Measurements from ENCODE around the gene C12orf54.
"Not testable (repeated sequence)": the region's sequence is repeated elsewhere in the genome, so short reads cannot be mapped to it uniquely, and the experiment has no call there.

C12orf54 gene

DNA sequence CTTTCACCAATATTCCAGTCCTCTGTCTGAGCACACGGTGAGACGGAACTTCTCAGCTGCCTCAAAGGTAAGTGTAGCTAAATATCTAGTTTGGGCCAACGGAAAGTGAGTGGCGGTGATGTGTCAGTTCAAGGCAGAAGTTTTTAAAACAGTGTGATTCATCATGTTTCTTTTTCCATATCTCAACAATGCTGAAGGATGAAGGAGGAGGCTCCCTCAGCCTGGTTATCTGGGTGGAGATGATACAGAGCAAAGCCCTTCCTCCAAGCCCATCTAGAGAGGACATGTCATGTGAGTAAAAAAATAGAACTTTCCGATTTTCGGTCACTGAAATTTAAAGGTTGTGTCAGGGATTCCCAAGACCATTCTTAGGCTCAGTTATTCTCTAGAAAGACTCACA, 23.0 kb upstream of the C12orf54 start:
- Histone ChIP-seq H3K9me3 (ENCODE audit: insufficient read depth, low read length, severe bottlenecking) (no peaks in the 10 kb centered on the region), H3K27ac (ENCODE audit: low read length) (no peak overlapping the region), H3K4me1 (ENCODE audit: insufficient read depth, low read length) (no peaks in the 10 kb centered on the region), H3K79me2 (ENCODE audit: insufficient read depth, low read length) (no peaks in the 10 kb centered on the region), H3K27me3 (ENCODE audit: insufficient read depth, low read length, poor library complexity) (peaks cover 11% of the 10 kb centered on the region), H3K36me3 (ENCODE audit: insufficient read depth, low read length) (no peaks in the 10 kb centered on the region), H3K4me2 (ENCODE audit: insufficient read depth, low read length) (no peak overlapping the region), H2AFZ (ENCODE audit: low read depth, low read length) (no peak overlapping the region), H3K9ac (ENCODE audit: low read depth, low read length) (no peak overlapping the region), H4K20me1 (ENCODE audit: insufficient read depth, low read length) (no peaks in the 10 kb centered on the region), H3K4me3 (ENCODE audit: low read depth in 1 of 2, low read length in 2 of 2) (no peak overlapping the region)
- ATAC-seq (ENCODE audit: insufficient read depth, low read depth) (no peak), DNase-seq (no peak)
- no peak for TF ChIP-seq EZH2 (IDR thresholded peaks at IDR 0.05; ENCODE audit: borderline replicate concordance, low read depth, low read length, severe bottlenecking)
- TF ChIP-seq, protein P1, sequence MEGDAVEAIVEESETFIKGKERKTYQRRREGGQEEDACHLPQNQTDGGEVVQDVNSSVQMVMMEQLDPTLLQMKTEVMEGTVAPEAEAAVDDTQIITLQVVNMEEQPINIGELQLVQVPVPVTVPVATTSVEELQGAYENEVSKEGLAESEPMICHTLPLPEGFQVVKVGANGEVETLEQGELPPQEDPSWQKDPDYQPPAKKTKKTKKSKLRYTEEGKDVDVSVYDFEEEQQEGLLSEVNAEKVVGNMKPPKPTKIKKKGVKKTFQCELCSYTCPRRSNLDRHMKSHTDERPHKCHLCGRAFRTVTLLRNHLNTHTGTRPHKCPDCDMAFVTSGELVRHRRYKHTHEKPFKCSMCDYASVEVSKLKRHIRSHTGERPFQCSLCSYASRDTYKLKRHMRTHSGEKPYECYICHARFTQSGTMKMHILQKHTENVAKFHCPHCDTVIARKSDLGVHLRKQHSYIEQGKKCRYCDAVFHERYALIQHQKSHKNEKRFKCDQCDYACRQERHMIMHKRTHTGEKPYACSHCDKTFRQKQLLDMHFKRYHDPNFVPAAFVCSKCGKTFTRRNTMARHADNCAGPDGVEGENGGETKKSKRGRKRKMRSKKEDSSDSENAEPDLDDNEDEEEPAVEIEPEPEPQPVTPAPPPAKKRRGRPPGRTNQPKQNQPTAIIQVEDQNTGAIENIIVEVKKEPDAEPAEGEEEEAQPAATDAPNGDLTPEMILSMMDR (IDR thresholded peaks at IDR 0.05; ENCODE audit: borderline replicate concordance, extremely low read depth, low read length, poor library complexity, severe bottlenecking): no peak

DNA sequence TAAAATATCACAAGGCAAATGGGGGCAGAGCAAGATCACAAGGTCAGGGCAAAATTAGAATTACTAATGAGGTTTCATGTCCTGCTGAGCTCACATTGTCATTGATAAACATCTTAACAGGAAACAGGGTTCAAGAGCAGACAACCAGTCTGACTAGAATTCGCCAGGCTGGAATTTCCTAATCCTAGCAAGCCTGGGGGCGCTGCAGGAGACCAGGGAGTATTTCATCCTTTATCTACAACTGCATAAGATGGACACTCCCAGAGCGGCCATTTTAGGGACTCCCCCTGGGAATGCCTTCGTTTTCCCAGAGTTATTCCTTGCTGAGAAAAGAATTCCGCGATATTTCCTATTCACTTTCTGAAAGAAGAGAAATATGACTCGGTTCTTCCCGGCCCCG, 13.3 kb upstream of the C12orf54 start:
- not testable (repeated sequence) for H3K4me2 ChIP-seq (ENCODE audit: insufficient read depth, low read length); H3K4me3 ChIP-seq (ENCODE audit: low read depth in 1 of 2, low read length in 2 of 2); DNase-seq; H3K36me3 ChIP-seq (ENCODE audit: insufficient read depth, low read length); H4K20me1 ChIP-seq (ENCODE audit: insufficient read depth, low read length); H2AFZ ChIP-seq (ENCODE audit: low read depth, low read length); H3K9ac ChIP-seq (ENCODE audit: low read depth, low read length); H3K27me3 ChIP-seq (ENCODE audit: insufficient read depth, low read length, poor library complexity); H3K27ac ChIP-seq (ENCODE audit: low read length); H3K79me2 ChIP-seq (ENCODE audit: insufficient read depth, low read length); ATAC-seq (ENCODE audit: insufficient read depth, low read depth); H3K9me3 ChIP-seq (ENCODE audit: insufficient read depth, low read length, severe bottlenecking); H3K4me1 ChIP-seq (ENCODE audit: insufficient read depth, low read length)

DNA sequence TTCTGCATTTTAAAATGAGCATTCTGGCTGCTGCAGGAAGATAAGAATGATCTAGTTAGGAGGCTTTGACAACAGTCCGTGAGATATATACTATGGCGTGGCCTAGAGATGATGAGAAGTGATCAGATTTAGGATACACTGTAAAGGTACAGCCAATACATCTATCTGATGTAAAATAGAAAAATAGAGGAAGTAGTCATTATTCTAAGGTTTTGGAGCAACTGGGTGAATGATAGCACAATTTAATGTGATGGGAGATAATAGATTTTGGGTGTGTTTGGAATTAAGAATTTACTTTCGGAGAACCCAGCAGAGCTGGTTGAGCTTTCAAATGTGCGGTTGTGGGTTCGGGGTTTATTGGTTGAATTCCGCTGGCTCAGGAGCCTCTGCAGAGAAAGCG, 10.0 kb upstream of the C12orf54 start, which contains the start of gene ANP32D:
TSS of gene ANP32D (plus strand) at position 301 of the 400 bp plus-strand sequence. CDS start 106 bp downstream, outside the sequence.
- Histone ChIP-seq H3K4me3 (ENCODE audit: low read depth in 1 of 2, low read length in 2 of 2) (no peak within 1 kb of the TSS), H3K4me2 (ENCODE audit: insufficient read depth, low read length) (no peak within 1 kb of the TSS), H3K36me3 (ENCODE audit: insufficient read depth, low read length) (no peaks in the 10 kb centered on the region), H3K79me2 (ENCODE audit: insufficient read depth, low read length) (no peaks in the 10 kb centered on the region), H3K9me3 (ENCODE audit: insufficient read depth, low read length, severe bottlenecking) (peaks cover 8% of the 10 kb centered on the region), H3K9ac (ENCODE audit: low read depth, low read length) (no peak within 1 kb of the TSS), H3K27ac (ENCODE audit: low read length) (no peak within 1 kb of the TSS), H3K27me3 (ENCODE audit: insufficient read depth, low read length, poor library complexity) (no peaks in the 10 kb centered on the region), H3K4me1 (ENCODE audit: insufficient read depth, low read length) (no peaks in the 10 kb centered on the region), H4K20me1 (ENCODE audit: insufficient read depth, low read length) (no peaks in the 10 kb centered on the region), H2AFZ (ENCODE audit: low read depth, low read length) (no peak within 1 kb of the TSS)
- TF ChIP-seq, protein P1 (IDR thresholded peaks at IDR 0.05; ENCODE audit: borderline replicate concordance, extremely low read depth, low read length, poor library complexity, severe bottlenecking): no peak
- TF ChIP-seq EZH2 (IDR thresholded peaks at IDR 0.05; ENCODE audit: borderline replicate concordance, low read depth, low read length, severe bottlenecking): no peak
- ATAC-seq (ENCODE audit: insufficient read depth, low read depth) (no peak), DNase-seq (no peak)

DNA sequence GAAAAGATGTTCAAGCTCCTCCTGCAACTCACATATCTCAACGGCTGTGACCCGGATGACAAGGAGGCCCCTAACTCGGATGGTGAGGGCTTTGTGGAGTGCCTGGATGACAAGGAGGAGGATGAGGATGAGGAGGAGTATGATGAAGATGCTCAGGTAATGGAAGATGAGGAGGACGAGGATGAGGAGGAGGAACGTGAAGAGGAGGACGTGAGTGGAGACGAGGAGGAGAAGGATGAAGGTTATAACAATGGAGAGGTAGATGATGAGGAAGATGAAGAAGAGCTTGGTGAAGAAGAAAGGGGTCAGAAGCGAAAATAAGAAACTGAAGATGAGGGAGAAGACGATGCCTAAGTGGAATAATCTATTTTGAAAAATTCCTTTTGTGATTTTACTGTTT, 9.2 kb upstream of the C12orf54 start:
- H3K4me3 ChIP-seq (ENCODE audit: low read depth in 1 of 2, low read length in 2 of 2): no peak overlapping the region
- no peak overlapping the region for H3K4me2 ChIP-seq (ENCODE audit: insufficient read depth, low read length)
- H4K20me1 ChIP-seq (ENCODE audit: insufficient read depth, low read length): no peaks in the 10 kb centered on the region
- H3K9me3 ChIP-seq (ENCODE audit: insufficient read depth, low read length, severe bottlenecking): peaks cover 8% of the 10 kb centered on the region
- H3K27ac ChIP-seq (ENCODE audit: low read length): no peak overlapping the region
- ATAC-seq (ENCODE audit: insufficient read depth, low read depth) (no peak), DNase-seq (no peak)
- no peaks in the 10 kb centered on the region for H3K4me1 ChIP-seq (ENCODE audit: insufficient read depth, low read length)
- H2AFZ ChIP-seq (ENCODE audit: low read depth, low read length): no peak overlapping the region
- H3K36me3 ChIP-seq (ENCODE audit: insufficient read depth, low read length): no peaks in the 10 kb centered on the region
- no peak overlapping the region for H3K9ac ChIP-seq (ENCODE audit: low read depth, low read length)
- H3K79me2 ChIP-seq (ENCODE audit: insufficient read depth, low read length): no peaks in the 10 kb centered on the region
- no peak for TF ChIP-seq EZH2 (IDR thresholded peaks at IDR 0.05; ENCODE audit: borderline replicate concordance, low read depth, low read length, severe bottlenecking)
- TF ChIP-seq, protein P1 (IDR thresholded peaks at IDR 0.05; ENCODE audit: borderline replicate concordance, extremely low read depth, low read length, poor library complexity, severe bottlenecking): no peak
- no peaks in the 10 kb centered on the region for H3K27me3 ChIP-seq (ENCODE audit: insufficient read depth, low read length, poor library complexity)

DNA sequence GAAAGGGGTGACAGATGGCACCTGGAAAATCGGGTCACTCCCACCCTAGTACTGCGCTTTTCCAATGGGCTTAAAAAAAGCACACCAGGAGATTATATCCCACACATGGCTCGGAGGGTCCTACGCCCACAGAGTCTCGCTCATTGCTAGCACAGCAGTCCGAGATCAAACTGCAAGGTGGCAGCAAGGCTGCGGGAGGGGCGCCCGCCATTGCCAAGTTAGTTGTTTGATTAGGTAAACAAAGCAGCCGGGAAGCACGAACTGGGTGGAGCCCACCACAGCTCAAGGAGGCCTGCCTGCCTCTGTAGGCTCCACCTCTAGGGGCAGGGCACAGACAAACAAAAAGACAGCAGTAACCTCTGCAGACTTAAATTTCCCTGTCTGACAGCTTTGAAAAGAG, 7.8 kb upstream of the C12orf54 start:
- not testable (repeated sequence) for H3K4me1 ChIP-seq (ENCODE audit: insufficient read depth, low read length); H4K20me1 ChIP-seq (ENCODE audit: insufficient read depth, low read length); H3K36me3 ChIP-seq (ENCODE audit: insufficient read depth, low read length); ATAC-seq (ENCODE audit: insufficient read depth, low read depth); H3K4me3 ChIP-seq (ENCODE audit: low read depth in 1 of 2, low read length in 2 of 2); H2AFZ ChIP-seq (ENCODE audit: low read depth, low read length); H3K9me3 ChIP-seq (ENCODE audit: insufficient read depth, low read length, severe bottlenecking); H3K79me2 ChIP-seq (ENCODE audit: insufficient read depth, low read length); H3K4me2 ChIP-seq (ENCODE audit: insufficient read depth, low read length); H3K27me3 ChIP-seq (ENCODE audit: insufficient read depth, low read length, poor library complexity); H3K27ac ChIP-seq (ENCODE audit: low read length); H3K9ac ChIP-seq (ENCODE audit: low read depth, low read length); DNase-seq
